ENCODE data around the gene RPS25.

Gene RPS25

DNA sequence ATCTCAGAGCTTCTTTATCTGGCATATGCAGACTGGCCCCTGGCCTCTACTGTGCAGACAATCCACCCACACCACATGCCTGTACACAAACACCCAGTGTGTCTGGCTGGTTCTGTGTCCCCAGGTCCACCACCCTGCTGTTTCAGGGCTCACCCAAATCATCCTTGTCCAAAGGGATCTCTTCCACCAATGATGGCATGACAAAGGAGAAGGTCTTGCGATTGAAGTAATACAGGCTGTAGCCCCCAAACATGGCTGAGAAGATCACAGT, 10.9 kb upstream of the RPS25 start:
- peak; percentile 85 to 94 for DNase-seq
- TF ChIP-seq GATA1 (IDR thresholded peaks at IDR 0.05; ENCODE audit: low read depth, low read length) (no peak), POLR2A (IDR thresholded peaks at IDR 0.05; ENCODE audit: low read length) (peak; percentile 59)

GRCh38 chr11:119028346-119029068, 10.4 kb upstream of the RPS25 start:
- TF ChIP-seq POLR2A (IDR thresholded peaks at IDR 0.05; ENCODE audit: low read length) (no peak), GATA1 (IDR thresholded peaks at IDR 0.05; ENCODE audit: low read depth, low read length) (no peak)
- no peak for DNase-seq

DNA sequence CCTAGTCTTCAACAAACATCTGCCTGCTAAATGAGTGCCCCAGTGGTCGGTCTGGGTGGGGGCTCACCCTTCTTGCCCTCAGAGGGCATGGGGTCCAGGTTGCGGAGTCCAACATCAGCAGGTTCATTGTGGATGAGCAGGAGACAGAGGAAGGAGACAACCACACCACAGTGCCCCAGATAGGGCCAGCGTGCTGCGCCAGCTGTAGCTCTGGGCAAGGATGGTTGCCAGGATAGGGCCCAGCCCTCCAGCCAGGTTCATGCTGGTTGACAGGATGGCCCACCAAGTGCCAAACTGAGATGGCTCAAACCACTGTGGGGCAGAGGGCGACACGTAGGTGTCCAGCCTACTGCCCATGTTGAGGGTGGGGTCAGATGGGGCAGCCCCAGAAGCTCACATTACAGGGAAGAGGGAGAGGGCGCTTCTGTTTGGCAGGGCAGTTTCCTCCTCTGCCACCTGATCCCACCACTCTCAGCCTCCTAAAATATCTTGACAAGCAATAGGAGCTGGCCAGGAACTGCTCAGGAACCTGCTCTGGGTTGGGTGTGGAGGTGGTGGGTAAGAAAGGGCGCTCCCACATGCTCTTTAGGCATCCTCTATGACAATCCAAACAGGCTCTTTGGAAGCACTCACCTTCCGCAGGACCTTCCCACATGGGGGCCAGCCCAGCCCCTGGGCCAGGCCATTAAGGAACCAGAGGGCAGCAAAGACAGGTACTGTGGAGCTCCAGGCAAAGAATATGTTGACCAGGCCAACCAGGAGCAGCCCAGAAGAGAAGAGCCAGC, 9.6 kb upstream of the RPS25 start:
- no peak for DNase-seq
- TF ChIP-seq GATA1 (IDR thresholded peaks at IDR 0.05; ENCODE audit: low read depth, low read length) (no peak), POLR2A (IDR thresholded peaks at IDR 0.05; ENCODE audit: low read length) (no peak)

DNA sequence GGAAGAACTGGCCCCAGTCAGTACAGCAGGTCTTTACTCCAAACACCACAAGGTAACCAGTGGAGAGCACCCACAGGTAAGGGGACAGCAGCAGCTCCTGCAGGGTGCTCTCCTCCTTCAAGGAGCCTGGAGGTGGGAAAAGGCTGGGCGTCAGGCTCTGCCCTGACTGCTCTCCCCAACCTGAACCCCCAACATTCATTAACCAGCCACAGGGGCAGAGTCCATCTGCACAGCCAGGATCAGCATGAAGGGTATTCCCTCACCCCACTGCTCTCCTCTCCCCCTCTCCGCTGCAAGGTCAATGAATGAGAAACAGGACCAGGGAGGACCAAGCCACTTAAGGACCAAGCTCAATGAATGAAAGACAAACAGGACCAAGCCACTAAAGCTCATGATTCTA, 8.8 kb upstream of the RPS25 start:
- no peak for DNase-seq
- no peak for TF ChIP-seq GATA1 (IDR thresholded peaks at IDR 0.05; ENCODE audit: low read depth, low read length)
- TF ChIP-seq POLR2A (IDR thresholded peaks at IDR 0.05; ENCODE audit: low read length): no peak

- TF ChIP-seq POLR2A (IDR thresholded peaks at IDR 0.05; ENCODE audit: low read length): no peak
- no peak for TF ChIP-seq GATA1 (IDR thresholded peaks at IDR 0.05; ENCODE audit: low read depth, low read length)
- no peak for DNase-seq
Observed at GRCh38 chr11:119025978-119026766, 8.0 kb upstream of the RPS25 start.

DNA sequence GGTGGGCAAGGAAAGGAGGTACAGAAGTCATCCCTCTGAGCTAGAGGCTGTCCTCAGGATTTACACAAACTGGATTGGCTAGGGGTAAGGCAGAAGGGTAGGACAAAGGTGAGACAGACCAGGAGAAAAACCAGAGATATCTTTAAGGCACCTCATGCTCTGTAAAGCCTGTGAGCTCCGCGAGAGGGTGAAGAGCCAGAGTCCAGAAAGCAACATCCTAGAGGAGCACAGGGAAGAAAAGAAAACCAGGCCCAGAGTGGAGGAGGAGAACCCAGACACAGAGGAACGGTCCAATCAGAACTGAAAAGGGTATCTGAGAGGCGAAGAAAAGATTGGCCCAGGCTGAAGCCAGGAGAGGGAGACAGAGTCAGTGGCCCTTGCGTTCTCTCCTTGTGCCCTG, 7.4 kb upstream of the RPS25 start:
- no peak for TF ChIP-seq POLR2A (IDR thresholded peaks at IDR 0.05; ENCODE audit: low read length)
- no peak for TF ChIP-seq GATA1 (IDR thresholded peaks at IDR 0.05; ENCODE audit: low read depth, low read length)
- DNase-seq: no peak

DNA sequence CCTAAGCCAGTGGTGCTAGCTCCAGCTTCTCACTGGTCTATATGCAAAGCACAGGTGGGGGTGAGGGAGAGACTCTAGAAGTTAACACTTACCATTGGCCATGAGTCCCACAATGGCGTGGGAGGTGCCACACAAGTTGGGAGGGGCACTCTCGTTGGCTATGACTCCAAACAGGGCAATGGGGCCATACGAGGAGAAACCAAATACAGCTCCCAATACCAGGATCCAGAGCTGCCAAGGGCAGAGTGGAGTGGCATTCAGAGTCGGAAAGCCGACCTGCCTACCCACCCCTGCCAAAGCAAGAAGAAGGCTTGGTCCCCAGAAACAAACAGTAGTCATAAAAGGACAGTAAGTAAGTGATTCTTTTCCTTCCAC, 6.9 kb upstream of the RPS25 start:
- TF ChIP-seq GATA1 (IDR thresholded peaks at IDR 0.05; ENCODE audit: low read depth, low read length) (no peak), POLR2A (IDR thresholded peaks at IDR 0.05; ENCODE audit: low read length) (no peak)
- DNase-seq: no peak

DNA sequence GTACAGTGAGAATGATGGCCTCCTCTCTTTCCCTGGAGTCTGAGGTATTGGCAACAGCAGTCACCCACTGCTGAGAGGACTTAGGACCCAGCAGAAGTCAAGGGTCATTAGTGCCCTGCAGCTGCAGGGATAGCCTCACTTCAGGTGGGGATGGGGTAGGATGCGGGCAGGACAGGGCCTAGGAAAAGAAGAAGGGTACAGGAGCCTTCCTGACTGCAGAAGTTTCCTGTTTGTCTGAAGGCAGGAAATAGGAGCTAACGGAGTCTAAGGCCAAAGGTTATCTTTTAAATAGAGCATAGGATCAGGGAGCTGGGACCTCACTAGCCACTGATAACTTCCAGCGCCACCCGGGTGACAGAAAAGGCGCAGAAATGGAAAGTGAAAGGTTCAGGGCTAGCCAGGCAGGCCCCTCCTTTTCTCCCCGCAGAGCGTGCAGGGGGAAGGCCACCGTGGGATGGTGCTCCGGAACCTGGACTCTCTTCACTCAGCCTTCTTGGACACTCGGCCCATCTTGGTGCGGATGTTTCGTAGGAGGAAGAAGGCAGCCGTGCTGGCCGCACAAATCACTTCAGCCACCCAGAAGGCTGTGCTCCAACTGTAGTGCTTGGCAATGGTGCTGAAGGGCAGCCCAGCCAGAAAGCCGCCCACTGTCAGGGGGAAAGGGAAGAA, 6.4 kb upstream of the RPS25 start:
- peak; percentile 25 for TF ChIP-seq POLR2A (IDR thresholded peaks at IDR 0.05; ENCODE audit: low read length)
- no peak for TF ChIP-seq GATA1 (IDR thresholded peaks at IDR 0.05; ENCODE audit: low read depth, low read length)
- peak; percentile 24 to 34 for DNase-seq

DNA sequence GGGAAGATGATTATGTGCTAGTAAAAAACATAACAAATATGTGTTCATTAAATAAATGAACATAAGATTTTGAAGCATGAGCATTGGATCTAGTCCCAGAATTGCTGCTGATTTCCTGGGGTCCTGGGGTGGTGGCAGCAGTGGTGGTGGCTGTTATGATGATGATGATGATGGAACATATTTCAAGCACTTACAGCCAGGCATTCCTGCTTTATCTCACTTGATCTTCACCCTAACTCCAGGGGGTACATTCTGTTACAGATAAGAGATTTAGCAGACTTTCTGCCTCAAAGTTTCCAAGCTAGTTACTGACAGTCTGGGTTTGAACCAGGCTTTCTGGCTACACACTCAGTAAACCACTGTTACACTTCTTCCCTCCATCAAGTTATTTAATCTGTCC, 5.6 kb upstream of the RPS25 start:
- DNase-seq: peak in 1 of 2 experiments; percentile 26
- TF ChIP-seq POLR2A (IDR thresholded peaks at IDR 0.05; ENCODE audit: low read length): no peak
- TF ChIP-seq GATA1 (IDR thresholded peaks at IDR 0.05; ENCODE audit: low read depth, low read length): no peak

DNA sequence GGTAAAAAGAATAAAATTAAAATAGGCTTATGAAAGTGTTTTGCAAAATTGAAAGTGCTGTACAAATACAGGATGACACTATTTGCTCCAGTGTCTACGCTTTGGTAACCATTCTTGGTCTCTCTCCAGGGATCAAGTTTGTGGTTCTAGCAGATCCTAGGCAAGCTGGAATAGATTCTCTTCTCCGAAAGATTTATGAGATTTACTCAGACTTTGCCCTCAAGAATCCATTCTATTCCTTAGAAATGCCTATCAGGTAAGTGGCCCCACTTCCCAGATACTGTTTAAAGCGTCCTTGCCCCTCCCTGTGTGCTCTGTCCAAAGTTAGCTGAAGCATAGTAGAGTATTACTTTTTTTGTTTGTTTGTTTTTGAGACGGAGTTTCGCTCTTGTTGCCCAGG, 3.5 kb upstream of the RPS25 start:
- TF ChIP-seq GATA1 (IDR thresholded peaks at IDR 0.05; ENCODE audit: low read depth, low read length) (no peak), POLR2A (IDR thresholded peaks at IDR 0.05; ENCODE audit: low read length) (no peak)

GRCh38 chr11:119019996-119020395, 1.9 kb upstream of the RPS25 start:
- DNase-seq: no peak
- TF ChIP-seq GATA1 (IDR thresholded peaks at IDR 0.05; ENCODE audit: low read depth, low read length) (no peak), POLR2A (IDR thresholded peaks at IDR 0.05; ENCODE audit: low read length) (no peak)

More for the DNA sequence above, 3.5 kb upstream of the RPS25 start:
- DNase-seq: no peak

DNA sequence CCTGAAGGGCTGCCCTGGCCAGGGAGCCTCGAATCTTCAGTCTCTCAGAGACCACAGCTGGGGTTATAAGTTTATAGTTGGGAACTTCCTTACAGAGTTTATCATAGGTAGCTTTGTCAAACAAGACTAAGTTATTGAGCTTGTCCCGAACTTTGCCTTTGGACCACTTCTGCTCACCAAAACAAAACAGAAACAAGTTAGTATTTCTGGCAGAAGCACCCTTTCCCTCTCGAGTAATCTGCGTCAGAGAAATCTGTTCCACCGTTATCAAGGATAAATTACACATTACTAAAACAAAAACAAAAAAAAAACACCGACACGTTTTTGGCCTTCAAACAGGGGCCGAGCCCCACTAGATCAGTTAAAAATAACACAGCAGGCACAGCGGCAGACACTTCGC, 766 bp downstream of the RPS25 start:
- peak in 1 of 2 experiments; percentile 48 for DNase-seq

DNA sequence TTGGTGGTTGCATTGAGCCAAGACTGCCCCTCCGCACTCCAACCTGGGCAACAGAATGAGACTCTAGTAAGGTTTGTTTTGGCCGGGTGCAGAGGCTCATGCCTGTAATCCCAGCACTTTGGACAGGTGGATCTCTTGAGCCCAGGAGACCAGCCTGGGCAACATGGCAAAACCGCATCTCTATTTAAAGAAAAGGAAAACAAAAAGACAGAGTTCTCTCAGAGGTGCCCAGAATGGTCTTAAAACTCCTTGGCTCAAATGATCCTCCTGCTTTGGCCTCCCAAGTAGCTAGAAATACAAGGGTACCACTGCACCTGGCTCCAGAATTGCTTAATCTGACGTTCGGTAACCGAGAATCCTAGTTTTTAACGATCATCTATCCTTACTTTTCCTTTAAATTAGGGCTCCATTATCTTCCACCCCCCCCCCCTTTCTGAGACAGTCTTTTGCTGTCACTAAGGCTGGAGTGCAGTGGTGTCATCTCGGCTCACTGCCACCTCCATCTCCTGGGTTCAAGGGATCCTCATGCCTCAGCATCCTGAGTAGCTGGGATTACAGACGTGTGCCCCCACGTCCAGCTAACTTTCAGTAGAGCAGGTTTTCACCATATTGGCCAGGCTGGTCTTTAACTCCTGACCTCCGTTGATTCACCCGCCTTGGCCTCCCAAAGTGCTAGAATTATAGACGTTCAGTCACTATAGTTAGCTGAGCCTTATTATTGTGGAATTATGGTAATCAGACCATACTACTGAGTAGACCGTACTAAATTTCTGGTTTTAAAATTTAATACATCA, 1.7 kb downstream of the RPS25 start:
- no peak for TF ChIP-seq GATA1 (IDR thresholded peaks at IDR 0.05; ENCODE audit: low read depth, low read length)
- TF ChIP-seq POLR2A (IDR thresholded peaks at IDR 0.05; ENCODE audit: low read length): no peak
- no peak for DNase-seq

All from erythroblast (primary cell).